HPDE6-E6E7 (cell line): ENCODE results near the gene GTPBP4.
"Not testable (repeated sequence)": the region's sequence is repeated elsewhere in the genome, so short reads cannot be mapped to it uniquely, and the experiment has no call there.

Experiments
- DNase-seq: peaks from one replicate; pipeline ENCODE4 v3.0.0; 2011; ENCODE audit warnings: missing footprints; ENCODE audit errors: extremely low spot score

GTPBP4 gene

DNA sequence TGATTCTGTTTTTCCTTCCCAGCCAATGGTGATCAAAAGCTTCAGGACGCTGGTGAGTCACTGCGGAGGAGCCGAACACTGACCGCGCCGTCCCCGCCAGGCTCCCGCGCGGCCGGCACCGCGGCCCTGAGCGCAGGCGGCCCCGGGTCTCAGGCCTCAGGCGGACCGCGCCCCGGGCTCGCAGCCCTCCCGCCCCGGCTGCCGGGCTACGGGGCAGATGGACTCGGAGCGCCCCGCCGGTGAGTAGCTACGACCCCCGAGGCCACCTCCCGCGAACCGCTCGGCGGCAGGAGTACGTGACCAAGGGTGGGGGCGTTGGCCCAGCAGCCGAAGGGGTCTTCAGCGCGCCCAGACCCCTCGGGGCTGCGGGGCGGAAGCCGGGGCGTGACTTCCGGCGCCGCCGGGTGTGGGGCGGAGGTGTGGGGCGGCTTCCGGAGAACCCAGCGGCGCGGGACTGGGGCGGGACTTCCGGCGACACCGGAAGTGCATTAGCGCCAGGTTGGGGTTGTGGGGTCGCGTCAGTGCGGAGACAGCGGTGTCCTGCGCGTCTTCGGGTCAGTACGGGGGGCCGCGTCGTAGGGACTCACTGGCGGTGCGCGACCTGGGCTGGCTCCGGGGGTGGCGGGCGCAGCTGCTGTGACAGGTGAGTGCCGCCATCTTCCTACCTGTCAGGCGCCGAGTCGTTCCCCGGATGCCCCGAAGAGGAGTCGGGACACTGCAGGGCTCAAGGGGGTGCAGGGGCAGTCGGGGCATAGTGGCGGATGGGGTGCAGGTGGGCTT, 68.3 kb downstream of the GTPBP4 start, which contains the start of gene WDR37:
Gene WDR37 (plus strand): TSS at position 60 of the 780 bp plus-strand sequence. CDS start 15,771 bp downstream, outside the sequence.
- no peak for DNase-seq

DNA sequence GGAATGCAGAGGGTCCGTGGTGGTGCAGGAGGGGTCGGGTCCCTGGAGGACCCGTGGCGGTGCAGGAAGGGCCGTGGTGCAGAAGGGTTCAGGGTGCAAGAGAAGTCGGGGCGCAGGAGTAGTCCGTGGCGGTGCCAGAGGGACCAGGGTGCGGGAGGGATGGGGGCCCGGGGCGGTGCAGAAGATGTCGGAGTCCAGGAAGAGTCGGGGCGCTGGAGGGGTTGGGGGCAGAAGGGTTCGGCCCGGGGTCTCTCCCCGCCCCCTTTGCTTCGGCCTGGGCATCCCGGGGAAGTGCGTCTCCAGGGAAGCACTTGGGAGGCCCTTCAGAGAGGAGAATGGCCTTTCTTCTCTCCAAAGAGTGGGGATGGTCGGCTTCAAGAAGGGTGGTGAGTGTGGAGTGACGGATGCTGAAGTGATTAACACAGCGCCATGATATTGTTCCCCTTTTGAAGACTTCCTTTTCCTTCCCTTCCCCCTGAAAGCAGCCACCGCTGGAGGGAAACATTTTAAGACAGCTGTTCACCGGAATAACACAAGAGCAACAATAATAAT, 68.9 kb downstream of the GTPBP4 start:
- DNase-seq: no peak

DNA sequence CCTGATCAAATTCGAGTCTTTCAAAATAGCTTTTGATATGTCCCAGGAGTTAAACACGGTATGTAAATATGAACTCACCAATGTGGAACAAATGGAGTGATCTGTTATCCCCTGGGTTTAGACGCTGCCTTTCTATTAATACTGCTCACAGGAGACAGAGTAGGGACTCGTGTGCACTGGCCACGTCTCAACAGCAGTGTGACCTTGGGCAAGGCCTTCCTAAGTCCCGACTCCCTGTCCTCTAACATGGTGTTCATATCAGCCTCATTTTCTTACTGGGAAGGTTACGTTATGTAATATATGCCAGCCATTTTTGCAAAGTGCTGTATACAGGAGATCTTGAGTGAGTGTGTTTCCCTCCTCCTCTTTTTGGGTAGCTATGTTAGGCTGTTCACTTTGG, 69.8 kb downstream of the GTPBP4 start:
- DNase-seq: no peak

DNA sequence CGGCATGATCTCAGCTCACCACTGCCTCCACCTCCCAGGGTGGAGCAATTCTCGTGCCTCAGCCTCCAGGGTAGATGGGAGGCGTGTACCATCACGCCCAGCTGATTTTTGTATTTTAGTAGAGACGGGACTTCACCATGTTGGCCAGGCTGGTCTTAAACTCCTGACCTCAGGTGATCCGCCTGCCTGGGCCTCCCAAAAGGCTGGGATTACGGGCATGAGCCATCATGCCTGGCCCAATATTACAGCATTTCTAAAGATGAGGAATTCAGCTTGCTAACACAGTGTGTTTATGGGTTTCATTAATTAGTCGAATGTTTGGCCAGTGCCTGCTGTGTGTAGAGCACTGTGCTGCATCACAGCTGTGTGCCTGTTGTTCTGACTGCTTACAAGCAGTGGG, 71.7 kb downstream of the GTPBP4 start:
- no peak for DNase-seq

DNA sequence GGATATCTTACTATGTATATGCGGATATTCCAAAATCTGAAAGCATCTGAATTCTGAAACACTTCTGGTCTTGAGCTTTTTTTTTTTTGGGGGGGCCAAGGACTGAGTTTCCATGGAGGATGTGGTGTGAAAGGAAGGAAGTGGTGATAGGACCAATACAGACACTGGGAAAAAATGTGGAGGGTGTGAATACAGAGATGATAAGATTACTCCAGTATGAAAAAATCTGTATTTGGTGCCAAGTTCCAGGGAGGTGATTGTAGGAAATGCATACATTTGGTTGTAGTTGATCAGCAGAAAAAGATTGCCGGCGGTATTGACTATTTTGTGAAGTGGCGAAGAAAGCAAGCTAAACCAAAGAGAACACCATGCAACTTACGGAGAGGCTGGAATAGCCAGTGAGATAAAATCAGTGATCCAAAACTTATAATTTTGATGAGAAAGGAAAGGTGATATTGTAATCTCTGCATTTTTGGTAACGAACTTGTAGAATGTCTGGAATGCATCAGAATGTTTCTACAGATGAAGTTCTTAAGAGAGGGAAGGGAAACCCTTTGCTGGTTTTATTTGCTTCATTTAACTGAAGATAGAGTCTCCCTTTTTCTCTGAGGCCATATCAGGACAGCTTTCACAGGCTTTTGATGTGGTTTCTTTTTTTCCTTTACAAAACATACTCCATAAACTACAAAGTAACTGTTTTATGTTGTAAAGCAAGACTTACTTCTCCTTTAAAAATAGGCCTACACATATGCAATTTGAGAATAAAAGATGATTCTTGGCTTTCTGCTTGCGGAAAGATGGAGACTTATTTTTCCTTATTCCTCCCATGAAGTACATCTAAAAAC, 73.9 kb downstream of the GTPBP4 start:
- no peak for DNase-seq

DNA sequence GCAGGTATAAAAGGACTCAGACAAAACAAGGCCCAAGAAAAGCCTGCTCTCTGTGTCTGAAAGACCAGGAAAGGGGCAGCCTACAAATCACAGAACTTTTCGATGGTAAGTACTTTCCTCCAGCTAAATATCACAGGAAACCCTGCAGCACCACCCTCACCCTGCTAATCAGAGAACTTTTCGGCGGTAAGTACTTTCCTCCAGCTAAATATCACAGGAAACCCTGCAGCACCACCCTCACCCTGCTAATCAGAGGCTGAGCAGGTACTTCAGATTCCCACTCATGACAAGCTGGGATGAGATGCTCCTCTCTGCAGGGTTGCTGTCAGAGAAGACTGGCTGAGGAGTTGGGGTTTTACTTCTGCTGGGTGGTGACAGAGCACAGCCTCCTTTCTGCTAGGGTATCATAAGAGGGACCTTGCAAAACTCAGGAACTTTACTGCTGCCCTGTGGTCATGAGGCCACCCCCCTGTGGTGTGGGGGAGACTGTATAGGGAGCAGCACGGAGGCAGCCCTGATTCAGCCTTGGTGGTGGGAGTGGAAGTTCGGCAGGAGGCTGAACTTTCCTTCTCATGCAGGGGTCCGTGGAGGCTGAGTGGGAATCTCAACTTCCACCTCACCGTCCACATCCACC, 75.1 kb downstream of the GTPBP4 start:
- DNase-seq: no peak

DNA sequence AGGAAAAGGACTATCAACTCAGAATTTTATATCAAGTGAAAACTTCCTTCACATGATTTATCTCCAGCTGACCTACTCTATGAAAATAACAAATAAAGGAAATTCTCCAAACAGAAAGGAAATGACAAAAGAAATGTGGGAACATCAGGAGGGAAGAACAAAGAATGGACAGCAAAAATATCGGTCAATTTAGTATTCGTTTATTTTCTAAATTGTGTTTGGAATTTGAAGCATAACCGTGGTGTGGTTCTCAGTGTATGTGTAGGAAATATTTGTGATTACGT, 76.7 kb downstream of the GTPBP4 start:
- no peak for DNase-seq

DNA sequence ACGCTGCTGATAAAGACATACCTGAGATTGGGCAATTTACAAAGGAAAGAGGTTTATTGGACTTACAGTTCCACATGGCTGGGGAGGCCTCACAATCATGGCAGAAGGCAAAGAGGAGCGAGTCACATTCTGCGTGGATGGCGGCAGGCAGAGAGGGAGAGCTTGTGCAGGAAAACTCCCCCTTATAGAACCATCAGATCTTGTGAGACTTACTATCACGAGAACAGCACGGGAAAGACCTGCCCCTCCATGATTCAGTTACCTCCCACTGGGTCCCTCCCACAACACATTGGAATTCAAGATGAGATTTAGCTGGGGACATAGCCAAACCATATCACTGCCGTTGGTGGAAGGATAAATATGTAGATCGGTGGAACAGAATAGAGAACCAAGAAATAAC, 78.5 kb downstream of the GTPBP4 start:
- not testable (repeated sequence) for DNase-seq

DNA sequence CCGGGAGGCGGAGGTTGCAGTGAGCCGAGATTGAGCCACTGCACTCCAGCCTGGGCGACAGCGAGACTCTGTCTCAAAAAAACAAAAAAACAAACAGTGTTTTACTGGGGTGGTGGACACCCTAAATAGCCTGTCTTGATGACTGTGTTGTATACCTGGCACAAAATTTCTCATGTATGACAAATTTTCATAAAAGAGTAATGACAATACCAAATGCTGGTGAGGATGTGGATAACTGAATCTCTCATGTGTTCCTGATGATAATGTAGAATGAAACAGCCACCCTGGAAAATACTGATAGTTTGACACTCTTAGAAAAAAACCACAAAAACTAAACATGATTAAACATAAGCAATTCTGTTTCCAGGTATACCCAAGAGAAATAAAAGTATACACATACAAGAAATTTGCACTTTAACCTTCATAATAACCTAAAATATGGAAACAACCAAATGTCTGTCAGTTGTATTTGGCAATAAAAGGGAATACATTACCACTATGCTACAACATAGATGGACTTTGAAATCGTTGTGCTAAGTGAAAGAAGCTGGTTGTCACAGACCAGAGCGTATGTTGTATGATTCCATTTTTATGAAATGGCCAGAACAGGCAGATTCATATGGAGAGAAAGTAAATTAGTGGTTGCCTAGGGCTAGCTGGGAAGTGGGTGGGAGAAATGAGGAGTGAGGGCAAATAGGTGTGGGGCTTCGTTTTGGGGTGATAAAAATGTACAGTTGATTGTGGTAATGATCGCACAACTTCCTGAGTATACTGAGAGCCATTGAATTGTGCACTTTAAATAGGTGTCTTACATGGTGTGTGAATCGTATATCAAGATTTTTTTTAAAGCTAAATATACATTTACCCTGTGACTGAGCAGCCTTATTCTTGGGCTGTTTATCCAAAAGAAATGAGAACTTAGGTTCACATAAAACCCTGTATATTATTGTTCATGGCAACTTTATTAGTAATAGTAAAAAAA, 80.4 kb downstream of the GTPBP4 start:
- no peak for DNase-seq
